GM12872 (cell line): ENCODE measurements around the gene BRF1.

ENCODE experiments used
- CTCF ChIP-seq: IDR thresholded peaks from 3 replicates; pipeline ENCODE4 v1.5.1; 2011; ENCODE audit warnings: low read depth, mild to moderate bottlenecking, low read length, moderate library complexity; ENCODE audit not compliant: insufficient read depth

Gene BRF1

DNA sequence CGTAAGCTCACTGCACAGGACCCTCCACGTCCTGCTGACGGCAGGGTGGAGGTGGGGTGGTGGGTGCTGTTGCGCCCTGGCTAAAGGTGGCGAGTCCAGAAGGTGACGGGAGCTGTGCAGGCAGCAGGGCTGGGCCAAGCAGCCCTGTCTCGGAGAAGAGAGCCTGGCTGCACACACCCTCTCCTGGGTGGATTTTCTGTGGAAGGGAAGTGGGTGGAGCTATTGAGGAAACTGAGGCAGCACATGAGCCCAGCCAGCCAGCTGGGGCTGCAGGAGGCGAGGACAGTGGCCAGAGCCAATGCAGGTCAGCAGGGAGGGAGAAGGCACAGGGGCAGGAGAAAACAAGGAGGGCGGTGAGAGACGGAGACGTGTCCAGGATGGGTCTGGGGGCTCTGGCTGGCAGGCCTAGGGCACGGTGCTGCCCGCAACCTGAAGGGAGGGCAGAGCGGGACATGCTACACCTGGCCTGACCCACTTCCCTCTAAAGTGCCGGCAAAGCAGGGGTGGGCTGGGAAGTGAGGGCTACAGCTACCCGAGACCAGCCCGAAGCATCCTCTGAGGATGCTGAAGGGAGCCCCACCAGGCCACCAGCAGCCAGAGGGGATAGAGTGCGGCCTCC is 32.0 kb downstream of the BRF1 start:
- no peak for TF ChIP-seq CTCF

GRCh38 chr14:105267820-105268548 is 32.8 kb downstream of the BRF1 start:
- TF ChIP-seq CTCF, result no peak

DNA sequence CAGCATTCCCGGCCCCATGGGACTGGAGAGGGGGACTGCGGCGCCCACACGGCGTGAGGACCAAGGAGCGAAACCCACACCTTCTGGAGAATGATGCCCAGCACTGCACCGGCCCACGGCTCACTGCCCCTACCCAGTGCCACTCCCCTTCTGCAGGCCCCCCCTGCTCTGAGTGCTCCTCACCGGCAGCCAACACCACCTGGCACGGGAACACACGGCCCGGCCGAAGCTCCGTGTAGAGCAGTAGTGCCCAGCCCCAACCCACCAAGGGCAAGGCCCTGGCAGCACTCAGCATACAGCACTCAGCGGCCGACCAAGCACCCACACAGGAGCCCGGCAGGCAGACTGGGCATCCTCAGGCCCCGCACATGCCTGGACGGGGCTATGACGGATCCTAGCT is 39.0 kb downstream of the BRF1 start:
- no peak for TF ChIP-seq CTCF

- no peak for TF ChIP-seq CTCF
Measured at GRCh38 chr14:105260959-105261358, 39.8 kb downstream of the BRF1 start.

DNA sequence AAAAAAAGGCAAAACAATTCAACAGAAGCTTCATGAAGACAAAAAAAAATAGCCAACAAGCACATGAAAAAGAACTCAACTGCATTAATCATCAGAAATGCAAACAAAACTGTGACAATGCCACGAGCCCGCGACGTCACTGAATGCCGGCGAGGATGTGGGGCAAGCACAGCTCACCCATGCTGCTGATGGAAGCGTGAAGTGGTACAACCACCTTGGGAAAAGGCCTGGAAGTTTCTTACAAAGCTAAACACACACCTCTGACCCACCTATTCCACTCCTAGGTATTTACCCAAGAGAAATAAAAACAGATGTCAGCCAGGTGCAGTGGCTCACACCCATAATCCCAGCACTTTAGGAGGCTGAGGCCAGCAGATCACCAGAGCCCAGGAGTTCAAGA is 42.0 kb downstream of the BRF1 start:
- no peak for TF ChIP-seq CTCF

DNA sequence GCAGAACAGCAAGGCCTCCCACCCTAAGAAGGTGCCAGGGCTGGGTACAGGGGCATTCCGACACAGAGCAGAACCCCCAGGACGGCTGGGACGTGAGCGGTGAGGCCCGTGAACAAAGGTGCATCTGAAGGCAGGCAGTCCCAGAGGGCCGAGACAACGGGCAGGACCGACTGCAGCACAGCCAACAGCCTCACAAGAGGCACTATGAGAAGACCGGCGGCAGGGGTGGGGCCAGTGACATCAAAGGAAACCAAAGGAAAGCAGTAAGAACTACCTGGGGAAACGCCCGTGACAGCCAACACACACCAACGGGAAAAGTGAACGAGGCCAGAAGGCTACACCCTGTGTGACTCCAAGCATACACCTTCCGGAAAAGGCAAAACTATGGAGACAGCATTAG is 43.3 kb downstream of the BRF1 start:
- TF ChIP-seq CTCF, result no peak

- TF ChIP-seq CTCF, result no peak
Measured at GRCh38 chr14:105256292-105256960, 44.4 kb downstream of the BRF1 start.
